IMR-90 (cell line): ENCODE data around the gene FASTKD1. TPM values are rescaled to one million over a fixed set of nuclear protein-coding genes. Genes with fewer than 3 reads are reported as not detected.

Experiments used
- ATAC-seq: fragments of 200-7000 bp; cut with Tn5 transposase; 2 replicates; pipeline ENCODE4 v1.9.1; 2020; ENCODE audit warnings: low read depth, mild to moderate bottlenecking, moderate library complexity
- BruUV-seq: library from RNA; stranded (reverse); fragments of 400-500 nt; replicated peaks from 2 replicates; lab custom pipeline; 2021; lab: Mats Ljungman, UMichigan
- CTCF ChIA-PET: fragments of 300-600 bp; formaldehyde crosslinking; extraction: SDS; loops from one replicate; lab custom pipeline; 2021; ENCODE audit warnings: antibody characterized with exemption; lab: Yijun Ruan, JAX
- POLR2A ChIA-PET: fragments of 300-600 bp; sonication (Branson Sonifier 250); formaldehyde crosslinking; loops from one replicate; lab custom pipeline; 2022; ENCODE audit warnings: antibody characterized with exemption; ENCODE audit not compliant: unreplicated experiment; lab: Charles Lee
- DNase-seq: peaks from one replicate; pipeline ENCODE4 v3.0.0; 2013
- H2AFZ ChIP-seq: replicated peaks from 2 replicates; pipeline ENCODE3; 2013; ENCODE audit warnings: low read length, mild to moderate bottlenecking; ENCODE audit not compliant: poor library complexity
- H2AK5ac ChIP-seq: 2 replicates; pipeline ENCODE4 v1.6.1; 2013; ENCODE audit warnings: low read depth, low read length, inconsistent platforms
- H2AK9ac ChIP-seq: replicated peaks from 2 replicates; pipeline ENCODE3; 2013; ENCODE audit warnings: mild to moderate bottlenecking, low read depth, low read length, moderate library complexity; ENCODE audit not compliant: poor library complexity
- H2BK120ac ChIP-seq: 2 replicates; pipeline ENCODE4 v1.6.1; 2013; ENCODE audit warnings: low read depth, low read length, inconsistent platforms
- H2BK15ac ChIP-seq: 3 replicates; pipeline ENCODE4 v1.6.1; 2013; ENCODE audit warnings: low read depth, low read length, inconsistent platforms
- H2BK20ac ChIP-seq: 2 replicates; pipeline ENCODE4 v1.6.1; 2013; ENCODE audit warnings: low read depth, mild to moderate bottlenecking, inconsistent platforms, low read length, moderate library complexity
- H2BK5ac ChIP-seq: 2 replicates; pipeline ENCODE4 v1.6.1; 2013; ENCODE audit warnings: mild to moderate bottlenecking, low read depth, low read length, inconsistent platforms; ENCODE audit not compliant: poor library complexity, severe bottlenecking
- H3K14ac ChIP-seq: replicated peaks from 2 replicates; pipeline ENCODE4 v1.6.1; 2013; ENCODE audit warnings: low read depth, low read length, inconsistent platforms
- H3K18ac ChIP-seq: 2 replicates; pipeline ENCODE4 v1.6.1; 2013; ENCODE audit warnings: low read depth, low read length, control low read depth
- H3K23ac ChIP-seq: 2 replicates; pipeline ENCODE4 v1.6.1; 2013; ENCODE audit warnings: low read depth, low read length, inconsistent platforms
- H3K27ac ChIP-seq: 2 replicates; pipeline ENCODE4 v1.5.1; 2013; ENCODE audit warnings: mild to moderate bottlenecking, control low read depth, low read length; ENCODE audit not compliant: insufficient read depth
- H3K27me3 ChIP-seq: 2 replicates; pipeline ENCODE4 v1.6.1; 2013; ENCODE audit warnings: low read length; ENCODE audit not compliant: control insufficient read depth, insufficient read depth
- H3K36me3 ChIP-seq: 2 replicates; pipeline ENCODE4 v1.6.1; 2013; ENCODE audit warnings: low read length, mixed read lengths; ENCODE audit not compliant: control insufficient read depth, insufficient read depth
- H3K4ac ChIP-seq: 2 replicates; pipeline ENCODE4 v1.6.1; 2013; ENCODE audit warnings: low read depth, low read length, inconsistent platforms
- H3K4me1 ChIP-seq: 2 replicates; pipeline ENCODE4 v1.6.1; 2013; ENCODE audit warnings: low read length, mixed read lengths; ENCODE audit not compliant: control insufficient read depth, insufficient read depth
- H3K4me2 ChIP-seq: 2 replicates; pipeline ENCODE4 v1.6.1; 2013; ENCODE audit warnings: low read depth, mild to moderate bottlenecking, control low read depth, low read length, moderate library complexity
- H3K4me3 ChIP-seq: 2 replicates; pipeline ENCODE4 v1.5.1; 2013; ENCODE audit warnings: low read depth, mild to moderate bottlenecking, control low read depth, low read length, moderate library complexity; ENCODE audit not compliant: insufficient read depth
- H3K56ac ChIP-seq: 2 replicates; pipeline ENCODE4 v1.6.1; 2013; ENCODE audit warnings: low read length, inconsistent platforms; ENCODE audit not compliant: insufficient read depth; ENCODE audit errors: extremely low read depth
- H3K79me1 ChIP-seq, 2 experiments: 2 replicates each; pipeline ENCODE4 v1.6.1; 2013; ENCODE audit warnings: low read length in 2 of 2, inconsistent platforms in 1 of 2, low read depth in 1 of 2
- H3K9ac ChIP-seq: 2 replicates; pipeline ENCODE4 v1.6.1; 2013; ENCODE audit warnings: low read depth, low read length, control low read depth
- H3K9me1 ChIP-seq: 2 replicates; pipeline ENCODE4 v1.6.1; 2013; ENCODE audit warnings: low read length, inconsistent platforms; ENCODE audit not compliant: insufficient read depth
- H3K9me3 ChIP-seq: 2 replicates; pipeline ENCODE4 v1.6.1; 2013; ENCODE audit warnings: low read length; ENCODE audit not compliant: control insufficient read depth, insufficient read depth
- H4K20me1 ChIP-seq: 2 replicates; pipeline ENCODE4 v1.6.1; 2013; ENCODE audit warnings: low read length, inconsistent platforms; ENCODE audit not compliant: insufficient read depth
- H4K5ac ChIP-seq: 2 replicates; pipeline ENCODE4 v1.6.1; 2013; ENCODE audit warnings: mild to moderate bottlenecking, low read depth, low read length, control low read depth
- H4K8ac ChIP-seq, 2 experiments: 2 replicates each; pipeline ENCODE4 v1.6.1; 2013; ENCODE audit warnings: low read depth in 2 of 2, low read length in 2 of 2, control low read depth in 1 of 2, inconsistent platforms in 1 of 2
- H4K91ac ChIP-seq: 2 replicates; pipeline ENCODE4 v1.6.1; 2013; ENCODE audit warnings: low read depth, low read length, inconsistent platforms; ENCODE audit not compliant: insufficient read depth
- BHLHE40 ChIP-seq: fragments of 150-350 bp; IDR thresholded peaks from 2 replicates; pipeline ENCODE4 v1.6.1; 2016; ENCODE audit warnings: mild to moderate bottlenecking, low read depth, low read length
- CEBPB ChIP-seq: IDR thresholded peaks from 2 replicates; pipeline ENCODE4 v1.6.1; 2012; ENCODE audit warnings: low read depth, low read length, improper control_type of control experiment
- CHD1 ChIP-seq: IDR thresholded peaks from 2 replicates; pipeline ENCODE4 v1.6.1; 2012; ENCODE audit warnings: low read depth, low read length, improper control_type of control experiment
- CTCF ChIP-seq: conservative IDR thresholded peaks from 2 replicates; pipeline ENCODE4 v1.5.1; 2012; ENCODE audit warnings: mild to moderate bottlenecking, low read depth, low read length, improper control_type of control experiment
- ELK1 ChIP-seq: fragments of 150-350 bp; IDR thresholded peaks from 2 replicates; pipeline ENCODE4 v1.6.1; 2016; ENCODE audit warnings: low read depth, mild to moderate bottlenecking, low read length, moderate library complexity, borderline replicate concordance
- FOS ChIP-seq: fragments of 150-350 bp; IDR thresholded peaks from 2 replicates; pipeline ENCODE4 v1.6.1; 2016; ENCODE audit warnings: low read depth, low read length
- MAFK ChIP-seq: IDR thresholded peaks from 2 replicates; pipeline ENCODE4 v1.6.1; 2012; ENCODE audit warnings: low read depth, low read length, improper control_type of control experiment
- MAZ ChIP-seq: IDR thresholded peaks from 2 replicates; pipeline ENCODE4 v1.6.1; 2012; ENCODE audit warnings: low read depth, mild to moderate bottlenecking, low read length, improper control_type of control experiment, moderate library complexity, borderline replicate concordance
- MXI1 ChIP-seq: IDR thresholded peaks from 2 replicates; pipeline ENCODE4 v1.6.1; 2012; ENCODE audit warnings: low read depth, mild to moderate bottlenecking, low read length, moderate library complexity, borderline replicate concordance
- NFE2L2 ChIP-seq: fragments of 150-350 bp; IDR thresholded peaks from 2 replicates; pipeline ENCODE4 v1.6.1; 2016; ENCODE audit warnings: low read depth, mild to moderate bottlenecking, low read length
- POLR2A ChIP-seq: IDR thresholded peaks from 2 replicates; pipeline ENCODE4 v1.6.1; 2012; ENCODE audit warnings: mild to moderate bottlenecking, low read depth, low read length
- RAD21 ChIP-seq: IDR thresholded peaks from 2 replicates; pipeline ENCODE4 v1.6.1; 2012; ENCODE audit warnings: low read length, improper control_type of control experiment
- RCOR1 ChIP-seq: IDR thresholded peaks from 2 replicates; pipeline ENCODE4 v1.6.1; 2012; ENCODE audit warnings: mild to moderate bottlenecking, low read length, improper control_type of control experiment; ENCODE audit not compliant: insufficient replicate concordance
- RFX5 ChIP-seq: IDR thresholded peaks from 2 replicates; pipeline ENCODE4 v1.8.0; 2012; ENCODE audit warnings: low read depth, mild to moderate bottlenecking, low read length, moderate library complexity
- SMC3 ChIP-seq: fragments of 150-350 bp; IDR thresholded peaks from 2 replicates; pipeline ENCODE4 v1.6.1; 2016; ENCODE audit warnings: low read depth, mild to moderate bottlenecking, antibody characterized with exemption, low read length, moderate library complexity
- USF2 ChIP-seq: fragments of 150-350 bp; IDR thresholded peaks from 2 replicates; pipeline ENCODE4 v1.6.1; 2017; ENCODE audit warnings: mild to moderate bottlenecking, antibody characterized with exemption, low read length, low read depth
- WGBS, 2 experiments: methylation state at CpG; one replicate each; pipeline versions ENCODE4 v1.1.5 to v1.1.7; 2013; ENCODE audit warnings: missing lambda C conversion rate in 2 of 2; ENCODE audit not compliant: insufficient read length in 1 of 2; ENCODE audit errors: extremely low coverage in 2 of 2; 5-methylcytosine and 5-hydroxymethylcytosine counted together
- dilution Hi-C: fragments of 300-500 bp; cut with HindIII; formaldehyde crosslinking; loops from one replicate; pipeline ENCODE4 v1.14.3; 2018; ENCODE audit warnings: low sequenced_read_pairs; ENCODE audit not compliant: unreplicated experiment
- in situ Hi-C: fragments of 300-500 bp; cut with MboI; formaldehyde crosslinking; loops from 3 replicates; pipeline ENCODE4 v1.14.3; 2019; ENCODE audit warnings: low sequenced_read_pairs, inconsistent platforms, mixed read lengths
- intact Hi-C: fragments of 100-400 bp; cut with micrococcal nuclease; formaldehyde crosslinking; loops from 2 replicates; pipeline ENCODE4 v1.10.0; 2022
- polyA plus RNA-seq, 3 experiments: library from polyadenylated mRNA; depleted of rRNA; stranded (reverse); fragments of >200 nt; gene quantifications; 2 replicates each; pipeline ENCODE4 v1.2.3, GENCODE V29; 2012; ENCODE audit warnings: low replicate concordance in 1 of 3
- total RNA-seq: library from RNA; depleted of rRNA; stranded (reverse); fragments of >200 nt; gene quantifications from 2 replicates; pipeline ENCODE4 v1.2.3, GENCODE V29; 2012

FASTKD1 gene
- total and polyA plus RNA-seq, 2 of the 4 experiments (the other 2 are of a cell fraction) = 11.4 to 11.5 TPM

GRCh38 chr2:169585673-169586072, 12.0 kb upstream of the FASTKD1 start:
- Histone ChIP-seq H3K79me1 (peaks cover 0 to 14% of the 10 kb centered on the region in 2 experiments; a peak in 2 of 4 replicates), H3K23ac (no peak overlapping the region; the same call in 1 of the 2 replicates), H3K9ac (peak overlapping the region; percentile 31; the same call in 1 of the 2 replicates), H3K27ac (no peak overlapping the region), H3K56ac (0 out of 2 replicates have a peak overlapping the region, but pooled peaks have one; percentile 62), H3K9me3 (no peaks in the 10 kb centered on the region), H2BK120ac (no peak overlapping the region), H3K4me3 (peak overlapping the region; percentile 74), H4K5ac (no peak overlapping the region), H2BK20ac (no peak overlapping the region), H4K8ac (no peak overlapping the region), H3K4ac (0 out of 2 replicates have a peak overlapping the region, but pooled peaks have one; percentile 34), H2AK9ac (no peak overlapping the region), H2BK15ac (no peak overlapping the region), H3K27me3 (no peaks in the 10 kb centered on the region), H3K14ac (no peak overlapping the region), H3K18ac (no peak overlapping the region), H2BK5ac (no peak overlapping the region), H3K4me2 (peak overlapping the region; percentile 98), H3K9me1 (no peaks in the 10 kb centered on the region), H4K20me1 (0 out of 2 replicates have a peak, but pooled peaks cover 4% of the 10 kb centered on the region), H2AFZ (no peak overlapping the region), H4K91ac (no peak overlapping the region), H3K4me1 (no peaks in the 10 kb centered on the region), H2AK5ac (0 out of 2 replicates have a peak overlapping the region, but pooled peaks have one; percentile 35), H3K36me3 (no peaks in the 10 kb centered on the region)
- ChIA-PET CTCF (interaction anchor here (0.6 kb wide), 1 partner anchor 28 kb away, joined by 3 read pairs; no protein-coding TSS in a partner anchor), POLR2A (no interaction called here)
- in situ Hi-C loops = no loop called here
- no peak for DNase-seq
- TF ChIP-seq RCOR1 = no peak
- TF ChIP-seq BHLHE40 = no peak
- no peak for TF ChIP-seq CTCF
- no peak for TF ChIP-seq NFE2L2
- no peak for TF ChIP-seq ELK1
- no peak for TF ChIP-seq MAZ
- TF ChIP-seq RFX5 = no peak
- TF ChIP-seq MAFK = no peak
- no peak for TF ChIP-seq FOS
- TF ChIP-seq MXI1 = no peak
- no peak for TF ChIP-seq CEBPB
- TF ChIP-seq CHD1 = no peak
- TF ChIP-seq SMC3 = no peak
- TF ChIP-seq POLR2A = no peak
- no peak for TF ChIP-seq RAD21
- TF ChIP-seq USF2 = no peak
- dilution Hi-C loops = no loop called here
- ATAC-seq = no peak
- intact Hi-C loops = loop anchor here (2.0 to 5.0 kb wide), 2 partner anchors 37 to 51 kb away; no protein-coding TSS in a partner anchor
- WGBS, 2 experiments = 0% methylated on average over 1 of the region's 7 CpGs; no CpG with 5 or more reads in 1 of the 2 experiments
- BruUV-seq = no TSS peak
